Measurements from ENCODE around the gene CAMTA1.

The CAMTA1 gene

DNA sequence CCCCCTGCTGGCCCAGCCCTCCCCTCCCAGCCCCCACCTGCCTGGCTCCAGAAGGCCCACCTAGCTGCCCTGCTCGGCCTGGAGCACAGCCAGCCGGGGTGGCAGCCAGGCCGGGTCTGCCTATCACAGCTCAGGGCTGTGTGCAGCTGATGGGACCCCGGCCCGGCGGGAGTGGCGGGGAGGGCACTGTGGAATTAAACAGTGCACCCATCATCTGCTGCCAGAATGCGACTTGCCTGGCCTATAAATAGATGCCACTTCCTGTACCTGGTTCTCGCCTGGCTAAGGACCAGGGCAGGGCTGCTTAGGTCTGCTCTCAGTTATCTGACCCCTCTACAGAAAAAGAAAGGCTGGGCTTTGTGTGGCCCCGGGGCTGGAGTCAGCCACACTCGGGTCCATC, 887.6 kb downstream of the CAMTA1 start:
- TF ChIP-seq CTCF (IDR thresholded peaks at IDR 0.05; ENCODE audit: borderline replicate concordance, control extremely low read depth, extremely low read depth, insufficient read depth, missing control alignments), result no peak
- in situ Hi-C loops (cut with MboI; ENCODE audit: low sequenced_read_pairs, unreplicated experiment), result no loop called here
- DNase-seq (ENCODE audit: low spot score), result no peak

DNA sequence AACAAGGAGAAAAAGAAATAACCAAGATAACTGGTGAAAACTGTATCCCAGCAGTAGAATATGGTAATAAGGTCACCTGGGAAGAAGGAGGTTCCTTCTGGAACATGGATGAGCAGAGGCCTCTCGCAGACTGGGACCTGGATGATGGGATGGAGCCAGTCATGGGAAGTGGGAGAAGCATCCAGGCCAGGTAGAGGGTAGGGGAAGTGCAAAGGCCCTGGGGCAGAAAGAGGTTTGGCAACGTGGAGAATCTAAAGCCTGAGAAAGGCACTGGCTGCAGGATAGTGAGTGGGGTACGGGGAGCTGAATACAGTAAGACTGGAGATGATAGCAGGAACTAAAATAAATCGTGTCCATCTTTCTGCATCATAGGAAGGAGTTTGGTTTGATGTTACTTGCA, 889.7 kb downstream of the CAMTA1 start:
- no peak for TF ChIP-seq CTCF (IDR thresholded peaks at IDR 0.05; ENCODE audit: borderline replicate concordance, control extremely low read depth, extremely low read depth, insufficient read depth, missing control alignments)
- in situ Hi-C loops (cut with MboI; ENCODE audit: low sequenced_read_pairs, unreplicated experiment), result no loop called here
- no peak for DNase-seq (ENCODE audit: low spot score)

GRCh38 chr1:7675431-7676273, 890.4 kb downstream of the CAMTA1 start:
- no peak for TF ChIP-seq CTCF (IDR thresholded peaks at IDR 0.05; ENCODE audit: borderline replicate concordance, control extremely low read depth, extremely low read depth, insufficient read depth, missing control alignments)
- in situ Hi-C loops (cut with MboI; ENCODE audit: low sequenced_read_pairs, unreplicated experiment), result no loop called here

GRCh38 chr1:7676274-7676945, 891.2 kb downstream of the CAMTA1 start:
- DNase-seq (ENCODE audit: low spot score), result no peak
- TF ChIP-seq CTCF (IDR thresholded peaks at IDR 0.05; ENCODE audit: borderline replicate concordance, control extremely low read depth, extremely low read depth, insufficient read depth, missing control alignments), result no peak
- in situ Hi-C loops (cut with MboI; ENCODE audit: low sequenced_read_pairs, unreplicated experiment), result no loop called here

More at GRCh38 chr1:7675431-7676273, 890.4 kb downstream of the CAMTA1 start:
- DNase-seq (ENCODE audit: low spot score), result no peak

DNA sequence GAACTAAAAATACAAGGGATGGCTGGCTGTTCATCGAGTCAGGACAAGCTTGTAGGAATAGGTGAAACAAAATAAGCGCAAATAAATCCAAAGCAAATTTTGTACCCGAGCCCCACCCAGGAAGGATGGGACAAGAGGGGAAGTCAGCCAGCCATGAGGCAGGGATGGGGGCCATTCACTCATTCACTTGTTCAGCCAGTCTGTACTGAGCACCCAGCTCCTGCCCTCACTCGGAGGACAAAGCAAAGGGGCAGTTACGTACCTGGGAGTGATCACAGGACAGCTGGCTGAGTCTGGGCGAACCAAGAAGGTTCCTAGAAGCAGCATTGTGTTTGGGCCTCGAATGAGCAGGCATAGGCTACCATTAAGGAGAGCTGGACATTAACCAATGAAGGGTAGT, 891.9 kb downstream of the CAMTA1 start:
- no peak for DNase-seq (ENCODE audit: low spot score)
- in situ Hi-C loops (cut with MboI; ENCODE audit: low sequenced_read_pairs, unreplicated experiment), result no loop called here
- TF ChIP-seq CTCF (IDR thresholded peaks at IDR 0.05; ENCODE audit: borderline replicate concordance, control extremely low read depth, extremely low read depth, insufficient read depth, missing control alignments), result no peak

- no peak for TF ChIP-seq CTCF (IDR thresholded peaks at IDR 0.05; ENCODE audit: borderline replicate concordance, control extremely low read depth, extremely low read depth, insufficient read depth, missing control alignments)
- no peak for DNase-seq (ENCODE audit: low spot score)
- in situ Hi-C loops (cut with MboI; ENCODE audit: low sequenced_read_pairs, unreplicated experiment), result no loop called here
Observed at GRCh38 chr1:7677815-7678214, 892.6 kb downstream of the CAMTA1 start.
